Measurements from ENCODE around the gene ZNRF3. TPM values are rescaled to one million over a fixed set of nuclear protein-coding genes. Genes with fewer than 3 reads are reported as not detected.

The ZNRF3 gene
- polyA plus RNA-seq, 1 experiment: 1.1 TPM

DNA sequence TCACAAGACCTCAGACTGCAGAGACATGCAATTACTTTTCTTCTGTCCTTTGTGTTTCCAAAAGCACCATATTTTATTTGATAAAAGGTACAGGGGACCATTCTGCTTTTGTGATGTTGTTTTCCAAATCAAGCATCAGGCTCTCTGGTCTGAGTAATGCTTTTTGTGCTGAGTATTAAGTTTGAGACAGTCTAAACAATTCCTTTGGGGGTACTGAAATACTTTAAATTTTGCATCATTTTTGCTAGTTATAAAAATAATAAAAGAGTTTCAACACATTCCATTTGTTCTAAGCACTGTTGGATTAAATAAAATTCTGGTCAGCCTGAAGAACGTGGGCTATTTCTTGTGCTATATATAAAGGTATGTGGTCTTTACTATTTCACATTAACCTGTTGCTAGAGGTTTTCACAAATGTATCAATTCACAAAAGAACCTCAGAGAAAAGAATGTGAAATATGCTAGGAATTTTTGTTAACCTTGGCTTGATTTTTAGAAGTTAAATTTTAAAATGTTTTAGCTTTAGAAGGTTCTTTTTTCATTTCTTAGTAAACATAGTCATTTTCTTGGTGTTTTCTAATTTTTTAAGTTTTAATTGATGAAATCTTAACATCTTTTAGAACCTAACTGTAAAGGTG lies 116.7 kb downstream of the ZNRF3 start:
- no peak for TF ChIP-seq CTCF (IDR thresholded peaks at IDR 0.05; ENCODE audit: insufficient read depth, low read depth, low read length)
- CTCF ChIA-PET: no interaction called here
- Histone ChIP-seq H3K4me3 (ENCODE audit: low read depth, low read length) (no peak overlapping the region), H3K36me3 (ENCODE audit: control insufficient read depth, insufficient read depth, low read length) (no peaks in the 10 kb centered on the region), H3K27me3 (ENCODE audit: control insufficient read depth, insufficient read depth, low read length) (no peaks in the 10 kb centered on the region)
- POLR2A ChIA-PET: no interaction called here
- no peak for DNase-seq (ENCODE audit: low read depth)

- TF ChIP-seq CTCF (IDR thresholded peaks at IDR 0.05; ENCODE audit: insufficient read depth, low read depth, low read length): no peak
- no peak for DNase-seq (ENCODE audit: low read depth)
Observed at GRCh38 chr22:29000641-29001040, 117.3 kb downstream of the ZNRF3 start.

GRCh38 chr22:29002603-29003002 lies 119.2 kb downstream of the ZNRF3 start:
- Histone ChIP-seq H3K36me3 (ENCODE audit: control insufficient read depth, insufficient read depth, low read length) (no peaks in the 10 kb centered on the region), H3K27me3 (ENCODE audit: control insufficient read depth, insufficient read depth, low read length) (no peaks in the 10 kb centered on the region), H3K4me3 (ENCODE audit: low read depth, low read length) (no peak overlapping the region)
- ChIA-PET POLR2A (no interaction called here), CTCF (no interaction called here)
- TF ChIP-seq CTCF (IDR thresholded peaks at IDR 0.05; ENCODE audit: insufficient read depth, low read depth, low read length): no peak
- no peak for DNase-seq (ENCODE audit: low read depth)

More at GRCh38 chr22:29000641-29001040, 117.3 kb downstream of the ZNRF3 start:
- Histone ChIP-seq H3K4me3 (ENCODE audit: low read depth, low read length) (no peak overlapping the region), H3K27me3 (ENCODE audit: control insufficient read depth, insufficient read depth, low read length) (no peaks in the 10 kb centered on the region), H3K36me3 (ENCODE audit: control insufficient read depth, insufficient read depth, low read length) (no peaks in the 10 kb centered on the region)
- CTCF ChIA-PET: no interaction called here
- POLR2A ChIA-PET: no interaction called here

- Histone ChIP-seq H3K36me3 (ENCODE audit: control insufficient read depth, insufficient read depth, low read length) (no peaks in the 10 kb centered on the region), H3K4me3 (ENCODE audit: low read depth, low read length) (no peak overlapping the region), H3K27me3 (ENCODE audit: control insufficient read depth, insufficient read depth, low read length) (no peaks in the 10 kb centered on the region)
- DNase-seq (ENCODE audit: low read depth): no peak
- ChIA-PET POLR2A (no interaction called here), CTCF (interaction anchor here (1.0 kb wide), 1 partner anchor 9 kb away, joined by 4 read pairs; no protein-coding TSS in a partner anchor)
- TF ChIP-seq CTCF (IDR thresholded peaks at IDR 0.05; ENCODE audit: insufficient read depth, low read depth, low read length): no peak
Observed at GRCh38 chr22:29003552-29003951, 120.2 kb downstream of the ZNRF3 start.

GRCh38 chr22:29003975-29004646 lies 120.7 kb downstream of the ZNRF3 start:
- Histone ChIP-seq H3K27me3 (ENCODE audit: control insufficient read depth, insufficient read depth, low read length) (no peaks in the 10 kb centered on the region), H3K4me3 (ENCODE audit: low read depth, low read length) (no peak overlapping the region), H3K36me3 (ENCODE audit: control insufficient read depth, insufficient read depth, low read length) (no peaks in the 10 kb centered on the region)
- POLR2A ChIA-PET: no interaction called here
- TF ChIP-seq CTCF (IDR thresholded peaks at IDR 0.05; ENCODE audit: insufficient read depth, low read depth, low read length): no peak
- CTCF ChIA-PET: interaction anchor here (1.0 kb wide), 1 partner anchor 9 kb away, joined by 4 read pairs; no protein-coding TSS in a partner anchor
- DNase-seq (ENCODE audit: low read depth): no peak

Data from BJ (cell line).